GM12878 (cell line): ENCODE data around the gene ALS2. TPM values are rescaled to one million over a fixed set of nuclear protein-coding genes. Genes with fewer than 3 reads are reported as not detected.

ENCODE experiments used
- ATAC-seq: fragments of 200-7000 bp; cut with Tn5 transposase; 3 replicates; pipeline ENCODE4 v1.9.1; 2020; ENCODE audit warnings: mild to moderate bottlenecking, moderate library complexity
- BruUV-seq: library from RNA; stranded (reverse); fragments of 400-500 nt; replicated peaks from 2 replicates; lab custom pipeline; 2021; lab: Mats Ljungman, UMichigan
- CTCF ChIA-PET: fragments of 300-600 bp; sonication (Branson Sonifier 250); formaldehyde crosslinking; extraction: SDS; loops from one replicate; lab custom pipeline; 2021; ENCODE audit warnings: inconsistent platforms; lab: Yijun Ruan, JAX
- POLR2A ChIA-PET: fragments of 350-600 bp; formaldehyde crosslinking; extraction: SDS; loops from one replicate; lab custom pipeline; 2021; ENCODE audit warnings: inconsistent platforms; lab: Charles Lee
- RAD21 ChIA-PET: fragments of 300-600 bp; sonication (Branson Sonifier 250); formaldehyde crosslinking; loops from one replicate; lab custom pipeline; 2023; ENCODE audit warnings: antibody characterized with exemption; ENCODE audit not compliant: unreplicated experiment; lab: Charles Lee
- SMC1A ChIA-PET: fragments of 300-600 bp; sonication (Branson Sonifier 250); formaldehyde crosslinking; loops from one replicate; lab custom pipeline; 2023; ENCODE audit not compliant: unreplicated experiment, uncharacterized antibody; lab: Charles Lee
- DNase-seq: peaks from one replicate; pipeline ENCODE4 v3.0.0-alpha.2; 2011; ENCODE audit warnings: low read depth, low spot score
- FAIRE-seq: peaks from 3 replicates; lab custom pipeline; 2011; peaks lifted over from hg19 to GRCh38; lab: Jason Lieb, UNC
- H2AFZ ChIP-seq: 2 replicates; pipeline ENCODE4 v1.6.0; 2011; ENCODE audit warnings: low read depth, low read length, control low read depth; ENCODE audit not compliant: control insufficient read depth
- H3K27ac ChIP-seq: 2 replicates; pipeline ENCODE4 v1.5.1; 2011; ENCODE audit warnings: control low read depth; ENCODE audit not compliant: control insufficient read depth, insufficient read depth
- H3K27me3 ChIP-seq, 2 experiments: replicated peaks in 1 of 2; 2 replicates each; pipeline versions ENCODE4 v1.6.0 to v1.6.1; 2011; ENCODE audit warnings: low read length in 1 of 2; ENCODE audit not compliant: control insufficient read depth in 2 of 2, insufficient read depth in 2 of 2
- H3K36me3 ChIP-seq, 2 experiments: 2 replicates each; pipeline ENCODE4 v1.5.1; 2011; ENCODE audit warnings: low read length in 1 of 2; ENCODE audit not compliant: control insufficient read depth in 2 of 2, insufficient read depth in 2 of 2
- H3K4me1 ChIP-seq: 2 replicates; pipeline ENCODE4 v1.6.1; 2011; ENCODE audit warnings: mild to moderate bottlenecking, low read length, moderate library complexity, mixed read lengths; ENCODE audit not compliant: control insufficient read depth, insufficient read depth
- H3K4me2 ChIP-seq: 2 replicates; pipeline ENCODE4 v1.6.0; 2011; ENCODE audit warnings: control low read depth; ENCODE audit not compliant: control insufficient read depth, insufficient read depth
- H3K4me3 ChIP-seq: fragments of 200-600 bp; sonication (generic); 2 replicates; pipeline ENCODE4 v1.5.1; 2016
- H3K79me2 ChIP-seq: 2 replicates; pipeline ENCODE4 v1.6.0; 2011; ENCODE audit warnings: low read length; ENCODE audit not compliant: control insufficient read depth, insufficient read depth
- H3K9ac ChIP-seq: 2 replicates; pipeline ENCODE4 v1.8.0; 2011; ENCODE audit warnings: low read length, control low read depth, mixed read lengths; ENCODE audit not compliant: control insufficient read depth, insufficient read depth
- H3K9me3 ChIP-seq: replicated peaks from 3 replicates; pipeline ENCODE4 v1.5.1; 2011; ENCODE audit warnings: mild to moderate bottlenecking, low read length; ENCODE audit not compliant: control insufficient read depth, insufficient read depth
- H4K20me1 ChIP-seq: 2 replicates; pipeline ENCODE4 v1.6.0; 2011; ENCODE audit not compliant: control insufficient read depth, insufficient read depth
- CEBPB ChIP-seq, 2 experiments: fragments of 150-350 bp in 1 of 2; IDR thresholded peaks; 2 replicates each; pipeline ENCODE4 v1.6.1; 2012 to 2014; ENCODE audit warnings: low read depth in 2 of 2, low read length in 2 of 2, borderline replicate concordance in 1 of 2, inconsistent platforms in 1 of 2
- ESRRA ChIP-seq: IDR thresholded peaks from 2 replicates; pipeline ENCODE4 v1.6.1; 2012; ENCODE audit warnings: mild to moderate bottlenecking, low read length, improper control_type of control experiment
- FOS ChIP-seq: IDR thresholded peaks from 3 replicates; pipeline ENCODE4 v1.6.1; 2011; ENCODE audit warnings: borderline replicate concordance; ENCODE audit not compliant: insufficient read length; ENCODE audit errors: extremely low read depth
- FOXM1 ChIP-seq: IDR thresholded peaks from 2 replicates; pipeline ENCODE4 v1.6.1; 2012; ENCODE audit warnings: low read depth, mild to moderate bottlenecking, inconsistent platforms, low read length, moderate library complexity
- GATAD2B ChIP-seq: fragments of 450-650 bp; conservative IDR thresholded peaks from 2 replicates; pipeline ENCODE4 v1.6.1; 2017; ENCODE audit warnings: low read depth, mild to moderate bottlenecking, moderate library complexity
- HDGF ChIP-seq: fragments of 450-650 bp; IDR thresholded peaks from 2 replicates; pipeline ENCODE4 v1.6.1; 2016; ENCODE audit warnings: antibody characterized with exemption
- KDM1A ChIP-seq: fragments of 200-600 bp; sonication (generic); IDR thresholded peaks from 2 replicates; pipeline ENCODE4 v1.6.1; 2016; ENCODE audit warnings: borderline replicate concordance
- LARP7 ChIP-seq: fragments of 450-650 bp; IDR thresholded peaks from 2 replicates; pipeline ENCODE4 v1.6.1; 2017; ENCODE audit warnings: mild to moderate bottlenecking
- RUNX3 ChIP-seq: IDR thresholded peaks from 2 replicates; pipeline ENCODE4 v1.6.1; 2012; ENCODE audit warnings: low read length, inconsistent platforms
- TCF3 ChIP-seq: IDR thresholded peaks from 2 replicates; pipeline ENCODE4 v1.6.1; 2012; ENCODE audit warnings: low read depth, mild to moderate bottlenecking, low read length, borderline replicate concordance; ENCODE audit not compliant: insufficient read depth
- USF2 ChIP-seq: IDR thresholded peaks from 2 replicates; pipeline ENCODE4 v1.6.1; 2011; ENCODE audit warnings: low read depth, low read length, improper control_type of control experiment, borderline replicate concordance
- ZBTB11 ChIP-seq: fragments of 450-650 bp; formaldehyde crosslinking; IDR thresholded peaks from 2 replicates; pipeline ENCODE4 v1.5.0; 2022; ENCODE audit warnings: mild to moderate bottlenecking, missing genetic modification characterization
- ZNF24 ChIP-seq: fragments of 450-650 bp; IDR thresholded peaks from 2 replicates; pipeline ENCODE4 v1.6.1; 2017; ENCODE audit warnings: antibody characterized with exemption, mild to moderate bottlenecking
- WGBS: methylation state at CpG from one replicate; pipeline ENCODE4 v1.1.6; 2016; ENCODE audit warnings: low lambda C conversion rate; ENCODE audit not compliant: insufficient replicate concordance, insufficient coverage; ENCODE audit errors: missing lambda C conversion rate; 5-methylcytosine and 5-hydroxymethylcytosine counted together
- in situ Hi-C: fragments of 300-500 bp; cut with MboI; formaldehyde crosslinking; loops from 9 replicates; pipeline ENCODE4 v1.14.3; 2018; ENCODE audit warnings: mixed read lengths
- intact Hi-C: fragments of 100-400 bp; cut with micrococcal nuclease; formaldehyde crosslinking; loops from one replicate; pipeline ENCODE4 v1.14.2; 2022; ENCODE audit not compliant: unreplicated experiment
- polyA plus RNA-seq, 11 experiments: library from polyadenylated mRNA; depleted of rRNA in 4 of 11; unstranded in 6 of 11; stranded (reverse) in 5 of 11; fragments of >200 nt; fragmentation: Nextera tagmentation in 4 of 11; fragmentation: Illumina TruSeq in 1 of 11; extraction: Ambion mirVana in 4 of 11; extraction: Trizol in 1 of 11; gene quantifications; 1 replicate in 1 of 11; 2 replicates in 10 of 11; pipeline versions ENCODE4 v1.2.1 to v1.2.3, GENCODE V29; 2011 to 2016; ENCODE audit warnings: inconsistent platforms in 2 of 11, missing spikeins in 2 of 11, low read depth in 1 of 11
- total RNA-seq, 4 experiments: library from RNA; depleted of rRNA in 3 of 4; stranded (reverse); fragments of >200 nt in 3 of 4; fragmentation: Illumina TruSeq in 1 of 4; extraction: Trizol in 1 of 4; gene quantifications; 2 replicates each; pipeline versions ENCODE4 v1.2.1 to v1.2.3, GENCODE V29; 2013 to 2021

ALS2 gene
- total and polyA plus RNA-seq, 10 of the 15 experiments (the other 5 are each of a cell fraction or from before 2014, with no cell fraction given): 2.4 to 10.4 (median 7.7) TPM

- CTCF ChIA-PET: no interaction called here
- FAIRE-seq (no peak), DNase-seq (no peak)
- BruUV-seq: no TSS peak
- 26% methylated on average over 3 of the region's 3 CpGs for WGBS
- intact Hi-C loops: loop anchor here (5.0 kb wide), 1 partner anchor 509 kb away; no protein-coding TSS in a partner anchor
- H2AFZ ChIP-seq: no peak overlapping the region
- in situ Hi-C loops: loop anchor here (10.0 kb wide), 1 partner anchor 516 kb away; no protein-coding TSS in a partner anchor
- no peak overlapping the region for H3K9ac ChIP-seq
- no peaks in the 10 kb centered on the region for H4K20me1 ChIP-seq
- no peaks in the 10 kb centered on the region for H3K4me1 ChIP-seq
- TF ChIP-seq USF2 (no peak), TCF3 (no peak)
- TF ChIP-seq, all 136 proteins: peak for 0
- H3K36me3 ChIP-seq: no peaks in the 10 kb centered on the region
- H3K4me3 ChIP-seq: no peak overlapping the region
- H3K79me2 ChIP-seq: no peaks in the 10 kb centered on the region
- RAD21 ChIA-PET: no interaction called here
- H3K27ac ChIP-seq: no peak overlapping the region
- POLR2A ChIA-PET: no interaction called here
- H3K9me3 ChIP-seq: no peaks in the 10 kb centered on the region
- no peak for ATAC-seq
- SMC1A ChIA-PET: interaction anchor here (1.1 kb wide), 1 partner anchor 8 kb away, joined by 3 read pairs; no protein-coding TSS in a partner anchor
- H3K27me3 ChIP-seq: no peaks in the 10 kb centered on the region
- H3K4me2 ChIP-seq: no peak overlapping the region
These were observed 112.3 kb downstream of the ALS2 start for GRCh38 chr2:201668402-201668910.

- Histone ChIP-seq H3K36me3 (no peaks in the 10 kb centered on the region), H3K4me3 (no peak overlapping the region), H4K20me1 (no peaks in the 10 kb centered on the region), H3K9me3 (no peaks in the 10 kb centered on the region), H3K79me2 (no peaks in the 10 kb centered on the region), H2AFZ (no peak overlapping the region), H3K27ac (no peak overlapping the region), H3K27me3 (no peaks in the 10 kb centered on the region), H3K9ac (no peak overlapping the region), H3K4me1 (no peaks in the 10 kb centered on the region), H3K4me2 (no peak overlapping the region)
- in situ Hi-C loops (loop anchor here (10.0 kb wide), 1 partner anchor 520 kb away; no protein-coding TSS in a partner anchor), intact Hi-C loops (no loop called here)
- BruUV-seq: no TSS peak
- ATAC-seq: no peak
- DNase-seq: no peak
- 47% methylated on average over 8 of the region's 8 CpGs for WGBS
- no peak for TF ChIP-seq CEBPB (IDR thresholded peaks at IDR 0.05; ENCODE audit: borderline replicate concordance in 1 of 2, low read depth in 2 of 2, low read length in 2 of 2)
- no peak for TF ChIP-seq FOXM1
- no peak for TF ChIP-seq KDM1A
- TF ChIP-seq GATAD2B: no peak
- TF ChIP-seq TCF3: no peak
- TF ChIP-seq ESRRA: no peak
- no peak for TF ChIP-seq FOS
- TF ChIP-seq RUNX3: no peak
- TF ChIP-seq LARP7: no peak
- TF ChIP-seq HDGF: no peak
- TF ChIP-seq ZNF24: no peak
- TF ChIP-seq ZBTB11 (CRISPR knock-in tag): no peak
- SMC1A ChIA-PET: interaction anchor here (1.1 kb wide), 1 partner anchor 13 kb away, joined by 3 read pairs; no protein-coding TSS in a partner anchor
- CTCF ChIA-PET: interaction anchor here (0.7 to 0.8 kb wide), 2 partner anchors 13 to 16 kb away, joined by 3 read pairs; no protein-coding TSS in a partner anchor
- FAIRE-seq: no peak
- RAD21 ChIA-PET: no interaction called here
- POLR2A ChIA-PET: no interaction called here
These were observed 116.4 kb downstream of the ALS2 start for GRCh38 chr2:201664334-201664733.
